Measurements from ENCODE around the gene ATF5. TPM values are rescaled to one million over a fixed set of nuclear protein-coding genes. Genes with fewer than 3 reads are reported as not detected.

The ATF5 gene
- polyA plus RNA-seq, 3 donors: 5.8 to 22.1 (median 6.0) TPM

GRCh38 chr19:49946415-49946814, 17.4 kb downstream of the ATF5 start:
- Mint-ChIP-seq H3K27me3 (ENCODE audit: low read depth in 3 of 3) (peaks cover 7 to 19% (median 18%) of the 10 kb centered on the region in 3 donors), H3K27ac (peak overlapping the region in 1 of 7 donors; percentile 66), H3K9me3 (peaks cover 0 to 7% (median 0%) of the 10 kb centered on the region in 7 donors), H3K36me3 (no peaks in the 10 kb centered on the region), H3K4me1 (peaks cover 36% of the 10 kb centered on the region), H3K4me3 (no peak overlapping the region)
- intact Hi-C loops (cut with micrococcal nuclease): no loop called here
- no peaks in the 10 kb centered on the region for H3K9me3 ChIP-seq (replicated peaks in 1 of 2; ENCODE audit: control insufficient read depth in 1 of 2, insufficient read depth in 1 of 2, low read length in 2 of 2)
- no peak overlapping the region for H3K27ac ChIP-seq (ENCODE audit: low read depth in 1 of 2, low read length in 2 of 2)
- H3K36me3 ChIP-seq (replicated peaks in 1 of 2; ENCODE audit: control insufficient read depth in 1 of 2, insufficient read depth in 2 of 2, low read length in 2 of 2): no peaks in the 10 kb centered on the region
- WGBS (ENCODE audit: insufficient coverage): 94% methylated on average over 6 of the region's 8 CpGs
- no peak overlapping the region for H3K4me2 ChIP-seq (replicated peaks; ENCODE audit: extremely low read depth, low read length, poor library complexity, severe bottlenecking)
- no peak for TF ChIP-seq CTCF (IDR thresholded peaks at IDR 0.05)
- H3K4me3 ChIP-seq (replicated peaks in 1 of 3; ENCODE audit: low read depth in 2 of 3, low read length in 3 of 3): no peak overlapping the region
- no peak overlapping the region for H3K9ac ChIP-seq (ENCODE audit: insufficient read depth, low read length, poor library complexity, severe bottlenecking)
- no peaks in the 10 kb centered on the region for H4K20me1 ChIP-seq (ENCODE audit: insufficient read depth, low read length)
- no peak overlapping the region for H2AFZ ChIP-seq (ENCODE audit: insufficient read depth, low read depth, low read length, poor library complexity, severe bottlenecking)
- no peak for DNase-seq
- H3K27me3 ChIP-seq (ENCODE audit: control insufficient read depth in 2 of 2, insufficient read depth in 2 of 2, low read length in 2 of 2): no peaks in the 10 kb centered on the region
- H3K79me2 ChIP-seq (ENCODE audit: insufficient read depth, low read length): no peaks in the 10 kb centered on the region
- H3K4me1 ChIP-seq (ENCODE audit: control insufficient read depth in 1 of 2, insufficient read depth in 2 of 2, low read length in 2 of 2): peaks cover 20 to 26% of the 10 kb centered on the region in 2 donors

- no peak for DNase-seq
- Histone ChIP-seq H3K9me3 (replicated peaks in 1 of 2; ENCODE audit: control insufficient read depth in 1 of 2, insufficient read depth in 1 of 2, low read length in 2 of 2) (no peaks in the 10 kb centered on the region), H2AFZ (ENCODE audit: insufficient read depth, low read depth, low read length, poor library complexity, severe bottlenecking) (no peak overlapping the region), H3K27ac (ENCODE audit: low read depth in 1 of 2, low read length in 2 of 2) (no peak overlapping the region), H3K27me3 (ENCODE audit: control insufficient read depth in 2 of 2, insufficient read depth in 2 of 2, low read length in 2 of 2) (no peaks in the 10 kb centered on the region), H3K9ac (ENCODE audit: insufficient read depth, low read length, poor library complexity, severe bottlenecking) (no peak overlapping the region), H3K4me2 (replicated peaks; ENCODE audit: extremely low read depth, low read length, poor library complexity, severe bottlenecking) (no peak overlapping the region), H4K20me1 (ENCODE audit: insufficient read depth, low read length) (no peaks in the 10 kb centered on the region), H3K36me3 (replicated peaks in 1 of 2; ENCODE audit: control insufficient read depth in 1 of 2, insufficient read depth in 2 of 2, low read length in 2 of 2) (no peaks in the 10 kb centered on the region), H3K4me3 (replicated peaks in 1 of 3; ENCODE audit: low read depth in 2 of 3, low read length in 3 of 3) (no peak overlapping the region), H3K79me2 (ENCODE audit: insufficient read depth, low read length) (no peaks in the 10 kb centered on the region), H3K4me1 (ENCODE audit: control insufficient read depth in 1 of 2, insufficient read depth in 2 of 2, low read length in 2 of 2) (peaks cover 47 to 50% of the 10 kb centered on the region in 2 donors)
- Mint-ChIP-seq H3K27ac (peak overlapping the region in 1 of 7 donors; percentile 18), H3K4me3 (no peak overlapping the region), H3K27me3 (ENCODE audit: low read depth in 3 of 3) (peaks cover 7 to 21% (median 11%) of the 10 kb centered on the region in 3 donors), H3K36me3 (no peaks in the 10 kb centered on the region), H3K9me3 (peaks cover 0 to 7% (median 0%) of the 10 kb centered on the region in 7 donors), H3K4me1 (peaks cover 54% of the 10 kb centered on the region)
- 100% methylated on average over 7 of the region's 11 CpGs for WGBS (ENCODE audit: insufficient coverage)
- TF ChIP-seq CTCF (IDR thresholded peaks at IDR 0.05): no peak
- intact Hi-C loops (cut with micrococcal nuclease): no loop called here
Observed at GRCh38 chr19:49949742-49950589, 21.0 kb downstream of the ATF5 start.

Measured in CD14-positive monocyte (primary cell).